ENCODE data around the gene G6PD.
"Not testable (repeated sequence)": the region's sequence is repeated elsewhere in the genome, so short reads cannot be mapped to it uniquely, and the experiment has no call there.

G6PD gene

DNA sequence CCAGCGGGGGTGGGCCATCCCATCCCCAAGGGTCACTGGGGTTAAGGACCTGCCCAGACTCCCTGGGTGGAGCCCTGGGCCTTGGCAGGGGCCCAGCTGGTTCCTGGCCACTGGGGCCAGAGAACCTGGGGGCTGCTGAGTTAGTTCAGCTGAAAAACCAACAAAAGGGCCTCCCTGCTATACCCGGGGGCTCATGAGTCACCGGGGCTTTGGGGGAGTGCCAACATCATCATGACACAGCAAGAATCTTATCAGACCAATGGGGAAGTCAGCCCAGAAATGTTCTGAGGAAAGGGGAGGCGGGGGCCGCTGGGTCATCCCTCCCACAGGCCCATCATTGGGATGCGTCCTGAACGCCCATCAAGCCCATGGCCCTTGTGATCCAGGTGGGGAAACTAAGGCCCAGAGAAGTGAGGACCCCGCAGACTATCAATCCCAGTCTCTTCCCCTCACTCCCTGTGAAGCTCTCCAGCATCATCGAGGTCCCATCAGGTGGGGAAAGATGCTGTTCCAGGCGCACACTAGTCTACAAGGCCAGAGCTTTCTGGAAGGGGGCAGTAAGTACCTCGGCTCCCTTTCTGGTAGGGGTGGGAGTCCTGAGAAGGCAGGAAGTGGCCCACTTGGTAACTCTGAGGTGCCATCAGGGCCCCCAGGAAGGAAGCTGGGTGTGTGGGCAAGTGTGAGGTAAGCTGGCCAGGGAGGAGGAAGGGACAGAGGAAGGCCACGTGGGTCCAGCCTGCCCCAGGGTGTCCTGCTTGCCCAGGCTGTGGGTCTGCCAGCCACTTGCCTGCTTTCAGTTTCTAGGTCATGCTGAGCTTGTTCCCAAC, 4.5 kb downstream of the G6PD start:
- H3K9me3 ChIP-seq (ENCODE audit: insufficient read depth, low read depth, low read length): no peaks in the 10 kb centered on the region
- no peak overlapping the region for H3K9ac ChIP-seq (ENCODE audit: low read depth, low read length)
- no peaks in the 10 kb centered on the region for H3K4me1 ChIP-seq (ENCODE audit: insufficient read depth, low read length)
- H3K27me3 ChIP-seq (ENCODE audit: insufficient read depth, low read length): no peaks in the 10 kb centered on the region
- H3K36me3 ChIP-seq (ENCODE audit: insufficient read depth, low read depth, low read length): peaks cover 24% of the 10 kb centered on the region; the same call in 1 of the 2 replicates
- no peak overlapping the region for H3K4me3 ChIP-seq (ENCODE audit: low read length)
- no peak overlapping the region for H3K27ac ChIP-seq (ENCODE audit: low read length)

DNA sequence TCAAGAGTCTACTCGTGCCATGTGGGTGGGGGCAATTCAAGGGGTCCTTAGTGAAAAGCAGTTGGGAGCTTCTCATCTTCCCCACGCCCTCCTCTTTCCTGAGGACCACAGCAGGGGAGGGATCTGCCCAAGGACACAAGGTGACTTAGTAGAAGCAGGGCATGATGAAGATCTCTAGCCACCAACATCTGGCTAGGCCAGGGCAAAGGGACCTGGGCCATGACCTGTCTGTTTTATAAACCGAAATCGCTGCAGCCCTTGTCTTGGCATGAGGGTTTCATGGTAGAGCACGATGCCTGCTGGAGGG, 5.1 kb downstream of the G6PD start:
- Histone ChIP-seq H3K4me1 (ENCODE audit: insufficient read depth, low read length) (no peaks in the 10 kb centered on the region), H3K9ac (ENCODE audit: low read depth, low read length) (no peak overlapping the region), H3K27ac (ENCODE audit: low read length) (no peak overlapping the region), H3K36me3 (ENCODE audit: insufficient read depth, low read depth, low read length) (peaks cover 24% of the 10 kb centered on the region; the same call in 1 of the 2 replicates), H3K9me3 (ENCODE audit: insufficient read depth, low read depth, low read length) (no peaks in the 10 kb centered on the region), H3K27me3 (ENCODE audit: insufficient read depth, low read length) (no peaks in the 10 kb centered on the region), H3K4me3 (ENCODE audit: low read length) (no peak overlapping the region)

DNA sequence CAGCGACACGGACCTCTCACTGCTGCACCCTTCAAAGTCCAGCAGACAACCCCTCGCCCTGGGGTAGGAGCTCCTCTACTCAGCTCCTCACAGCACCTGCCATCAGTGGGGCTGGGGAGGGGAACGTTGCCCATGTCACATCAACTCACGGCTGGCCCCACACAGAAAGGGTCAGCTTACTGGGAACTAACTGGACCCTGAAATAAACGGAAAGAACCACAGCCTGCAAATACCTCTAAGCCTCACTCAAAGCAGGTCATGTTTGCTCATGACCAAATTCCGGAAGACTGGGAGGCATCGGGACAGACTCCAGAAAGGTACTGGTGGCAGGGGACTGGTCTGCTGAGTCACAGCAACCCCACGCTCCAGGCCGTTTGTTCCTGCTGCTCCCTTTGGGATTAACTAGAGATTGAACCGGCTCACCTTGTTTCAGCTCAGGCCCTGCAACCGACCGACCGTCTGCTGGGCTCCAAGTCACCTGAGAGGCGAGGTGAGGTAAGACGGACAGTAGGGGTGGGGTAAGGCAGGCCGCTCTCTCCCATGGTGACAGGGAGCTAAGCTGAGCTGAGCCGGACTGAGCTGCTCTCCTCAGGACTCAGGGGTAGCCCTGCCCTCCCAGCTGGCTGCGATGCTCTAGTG, 5.6 kb downstream of the G6PD start:
- Histone ChIP-seq H3K4me1 (ENCODE audit: insufficient read depth, low read length) (no peaks in the 10 kb centered on the region), H3K27ac (ENCODE audit: low read length) (no peak overlapping the region), H3K36me3 (ENCODE audit: insufficient read depth, low read depth, low read length) (peaks cover 24% of the 10 kb centered on the region; the same call in 1 of the 2 replicates), H3K9me3 (ENCODE audit: insufficient read depth, low read depth, low read length) (no peaks in the 10 kb centered on the region), H3K4me3 (ENCODE audit: low read length) (no peak overlapping the region), H3K27me3 (ENCODE audit: insufficient read depth, low read length) (no peaks in the 10 kb centered on the region), H3K9ac (ENCODE audit: low read depth, low read length) (no peak overlapping the region)

DNA sequence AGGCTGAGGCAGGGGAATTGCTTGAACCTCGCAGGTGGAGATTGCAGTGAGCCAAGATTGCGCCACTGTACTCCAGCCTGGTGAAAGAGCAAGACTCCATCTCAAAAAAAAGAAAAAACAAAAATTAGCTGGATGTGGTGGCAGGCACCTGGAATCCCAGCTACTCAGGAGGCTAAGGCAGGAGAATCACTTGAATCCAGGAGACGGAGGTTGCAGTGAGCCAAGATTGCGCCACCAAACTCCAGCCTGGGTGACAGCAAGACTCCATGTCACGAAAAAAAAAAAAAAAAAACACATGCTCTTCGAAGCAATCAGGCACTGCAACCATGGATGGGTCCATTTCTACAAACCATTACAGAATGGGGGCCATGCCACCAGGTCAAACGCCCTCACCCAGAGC, 6.3 kb downstream of the G6PD start:
- H3K9ac ChIP-seq (ENCODE audit: low read depth, low read length); H3K27me3 ChIP-seq (ENCODE audit: insufficient read depth, low read length); H3K27ac ChIP-seq (ENCODE audit: low read length); H3K9me3 ChIP-seq (ENCODE audit: insufficient read depth, low read depth, low read length); H3K4me1 ChIP-seq (ENCODE audit: insufficient read depth, low read length); H3K4me3 ChIP-seq (ENCODE audit: low read length): not testable (repeated sequence)
- peaks cover 24% of the 10 kb centered on the region; the same call in 1 of the 2 replicates for H3K36me3 ChIP-seq (ENCODE audit: insufficient read depth, low read depth, low read length)

DNA sequence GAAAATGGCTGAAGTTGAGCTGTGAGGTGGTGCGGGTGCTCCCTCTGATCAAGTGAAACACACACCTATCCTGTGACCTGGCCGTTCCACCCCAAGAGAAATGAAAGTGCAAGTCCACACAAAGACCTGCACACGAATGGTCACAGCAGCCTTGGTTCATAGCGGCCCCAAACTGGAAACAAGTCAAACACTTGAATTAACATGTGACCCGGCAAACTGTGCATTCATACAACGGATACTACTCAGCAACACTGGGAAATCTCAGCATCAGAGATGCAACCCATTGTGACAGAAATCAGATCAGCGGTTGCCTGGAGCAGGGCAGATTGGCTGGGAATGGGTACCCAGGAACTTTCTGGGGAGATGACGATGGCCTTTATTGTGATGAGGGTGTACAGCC, 7.6 kb downstream of the G6PD start:
- no peak overlapping the region for H3K4me3 ChIP-seq (ENCODE audit: low read length)
- H3K9ac ChIP-seq (ENCODE audit: low read depth, low read length): no peak overlapping the region
- H3K9me3 ChIP-seq (ENCODE audit: insufficient read depth, low read depth, low read length): no peaks in the 10 kb centered on the region
- H3K4me1 ChIP-seq (ENCODE audit: insufficient read depth, low read length): no peaks in the 10 kb centered on the region
- no peaks in the 10 kb centered on the region for H3K27me3 ChIP-seq (ENCODE audit: insufficient read depth, low read length)
- no peak overlapping the region for H3K27ac ChIP-seq (ENCODE audit: low read length)
- peaks cover 20% of the 10 kb centered on the region for H3K36me3 ChIP-seq (ENCODE audit: insufficient read depth, low read depth, low read length)

DNA sequence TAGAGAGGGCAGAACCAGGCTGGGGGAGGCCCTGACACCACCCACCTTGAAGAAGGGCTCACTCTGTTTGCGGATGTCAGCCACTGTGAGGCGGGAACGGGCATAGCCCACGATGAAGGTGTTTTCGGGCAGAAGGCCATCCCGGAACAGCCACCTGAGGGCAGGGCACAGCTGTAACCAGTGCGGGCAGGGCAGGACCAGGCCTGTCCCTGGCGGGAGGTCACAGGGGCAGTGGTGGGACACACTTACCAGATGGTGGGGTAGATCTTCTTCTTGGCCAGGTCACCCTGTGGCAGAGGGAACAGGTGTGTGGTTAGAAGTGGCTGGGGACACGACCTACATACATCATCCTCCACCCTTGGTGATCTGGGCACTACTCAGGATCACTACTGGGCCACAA, 10.8 kb downstream of the G6PD start:
- H3K36me3 ChIP-seq (ENCODE audit: insufficient read depth, low read depth, low read length): peaks cover 26% of the 10 kb centered on the region
- H3K4me3 ChIP-seq (ENCODE audit: low read length): no peak overlapping the region
- H3K27ac ChIP-seq (ENCODE audit: low read length): no peak overlapping the region
- no peak overlapping the region for H3K9ac ChIP-seq (ENCODE audit: low read depth, low read length)
- H3K27me3 ChIP-seq (ENCODE audit: insufficient read depth, low read length): no peaks in the 10 kb centered on the region
- H3K9me3 ChIP-seq (ENCODE audit: insufficient read depth, low read depth, low read length): no peaks in the 10 kb centered on the region
- no peaks in the 10 kb centered on the region for H3K4me1 ChIP-seq (ENCODE audit: insufficient read depth, low read length)

DNA sequence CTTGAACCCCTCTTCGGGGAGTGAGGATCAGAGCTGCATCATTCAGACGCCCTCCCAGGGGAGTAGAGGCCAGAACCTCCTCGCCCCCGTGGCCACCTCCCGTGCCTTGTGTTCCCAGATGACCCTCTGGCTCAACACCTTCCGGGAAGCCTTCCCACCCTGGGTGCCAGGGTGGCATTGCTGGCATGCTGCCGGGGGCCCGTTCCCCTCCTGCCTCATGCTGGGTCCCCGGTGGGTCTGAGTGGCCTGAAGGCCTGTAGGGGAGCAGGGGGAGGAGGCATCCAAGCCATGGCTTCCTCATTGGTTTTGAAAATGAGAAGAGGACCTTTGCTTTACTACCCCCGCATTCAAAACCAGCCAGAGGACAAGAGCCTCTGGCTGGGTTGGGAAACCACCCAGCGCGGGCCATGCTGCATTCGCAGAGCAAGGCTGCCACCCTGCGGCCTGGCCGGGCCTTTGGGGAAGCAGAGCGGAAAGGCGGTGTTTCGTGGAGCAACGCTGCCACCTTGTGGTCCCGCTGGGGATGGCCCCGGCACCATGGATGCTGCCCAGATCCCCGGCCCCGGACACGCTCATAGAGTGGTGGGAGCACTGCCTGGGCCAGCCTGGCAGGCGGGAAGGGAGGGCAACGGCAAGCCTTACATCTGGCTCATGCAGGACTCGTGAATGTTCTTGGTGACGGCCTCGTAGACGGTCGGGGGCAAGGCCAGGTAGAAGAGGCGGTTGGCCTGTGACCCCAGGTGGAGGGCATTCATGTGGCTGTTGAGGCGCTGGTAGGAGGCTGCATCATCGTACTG, 11.9 kb downstream of the G6PD start:
- no peak overlapping the region for H3K4me3 ChIP-seq (ENCODE audit: low read length)
- no peaks in the 10 kb centered on the region for H3K9me3 ChIP-seq (ENCODE audit: insufficient read depth, low read depth, low read length)
- H3K36me3 ChIP-seq (ENCODE audit: insufficient read depth, low read depth, low read length): peaks cover 26% of the 10 kb centered on the region
- H3K4me1 ChIP-seq (ENCODE audit: insufficient read depth, low read length): no peaks in the 10 kb centered on the region
- no peak overlapping the region for H3K9ac ChIP-seq (ENCODE audit: low read depth, low read length)
- no peaks in the 10 kb centered on the region for H3K27me3 ChIP-seq (ENCODE audit: insufficient read depth, low read length)
- H3K27ac ChIP-seq (ENCODE audit: low read length): no peak overlapping the region

DNA sequence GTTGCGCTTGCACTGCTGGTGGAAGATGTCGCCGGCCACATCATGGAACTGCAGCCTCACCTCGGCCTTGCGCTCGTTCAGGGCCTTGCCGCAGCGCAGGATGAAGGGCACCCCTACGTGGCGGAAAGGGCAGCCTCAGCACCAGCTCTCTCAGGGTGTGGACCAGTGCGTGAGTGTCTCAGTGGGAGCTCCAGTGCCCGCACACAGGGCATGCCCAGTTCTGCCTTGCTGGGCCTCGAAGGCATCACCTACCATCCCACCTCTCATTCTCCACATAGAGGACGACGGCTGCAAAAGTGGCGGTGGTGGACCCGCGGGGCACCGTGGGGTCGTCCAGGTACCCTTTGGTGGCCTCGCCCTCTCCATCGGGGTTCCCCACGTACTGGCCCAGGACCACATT, 14.0 kb downstream of the G6PD start:
- no peak overlapping the region for H3K9ac ChIP-seq (ENCODE audit: low read depth, low read length)
- no peak overlapping the region for H3K27ac ChIP-seq (ENCODE audit: low read length)
- peaks cover 26% of the 10 kb centered on the region for H3K36me3 ChIP-seq (ENCODE audit: insufficient read depth, low read depth, low read length)
- H3K27me3 ChIP-seq (ENCODE audit: insufficient read depth, low read length): no peaks in the 10 kb centered on the region
- no peaks in the 10 kb centered on the region for H3K9me3 ChIP-seq (ENCODE audit: insufficient read depth, low read depth, low read length)
- H3K4me1 ChIP-seq (ENCODE audit: insufficient read depth, low read length): 0 out of 2 replicates have a peak, but pooled peaks cover under 1% of the 10 kb centered on the region
- no peak overlapping the region for H3K4me3 ChIP-seq (ENCODE audit: low read length)

DNA sequence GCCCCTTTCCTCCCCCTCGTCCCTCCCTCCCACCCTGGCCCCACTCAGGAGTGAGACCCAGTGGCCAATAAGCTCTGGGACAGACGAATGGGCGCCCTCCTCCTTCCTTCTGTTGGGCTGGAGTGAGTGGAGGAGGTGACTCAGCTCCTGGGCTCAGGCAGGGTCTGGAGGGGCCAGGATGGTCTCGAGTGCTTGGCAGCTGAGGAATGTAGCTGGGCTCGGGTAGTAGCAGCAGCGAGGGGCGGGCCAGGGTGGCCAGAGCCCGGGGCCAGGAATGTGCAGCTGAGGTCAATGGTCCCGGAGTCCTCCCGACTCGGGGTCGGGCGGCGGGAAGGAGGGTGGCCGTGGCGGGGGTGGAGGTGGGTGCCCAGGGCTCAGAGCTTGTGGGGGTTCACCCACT, 15.0 kb downstream of the G6PD start:
- H3K4me1 ChIP-seq (ENCODE audit: insufficient read depth, low read length): 0 out of 2 replicates have a peak, but pooled peaks cover 4% of the 10 kb centered on the region
- H3K4me3 ChIP-seq (ENCODE audit: low read length): no peak overlapping the region
- H3K27ac ChIP-seq (ENCODE audit: low read length): no peak overlapping the region
- no peaks in the 10 kb centered on the region for H3K27me3 ChIP-seq (ENCODE audit: insufficient read depth, low read length)
- H3K9me3 ChIP-seq (ENCODE audit: insufficient read depth, low read depth, low read length): no peaks in the 10 kb centered on the region
- H3K36me3 ChIP-seq (ENCODE audit: insufficient read depth, low read depth, low read length): peaks cover 26% of the 10 kb centered on the region
- no peak overlapping the region for H3K9ac ChIP-seq (ENCODE audit: low read depth, low read length)

DNA sequence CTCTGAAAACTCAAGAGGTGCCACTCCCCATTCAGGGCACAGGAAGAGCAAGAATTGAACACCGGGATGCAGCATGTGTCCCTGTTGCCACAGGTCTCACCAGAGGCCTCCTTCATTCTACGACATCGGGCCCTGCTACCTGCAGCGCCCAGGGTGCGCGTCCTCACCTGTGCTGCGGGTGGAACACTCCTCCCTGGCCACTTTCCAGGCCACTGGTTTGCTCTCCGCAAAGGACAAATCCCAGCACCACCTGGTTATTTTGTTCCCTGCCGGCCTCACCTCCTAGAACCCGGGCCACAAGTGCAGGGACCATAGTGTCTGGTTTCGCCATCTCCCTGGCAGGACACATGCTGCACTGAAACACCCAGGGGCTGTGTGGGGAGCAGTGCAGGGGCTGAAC, 16.4 kb downstream of the G6PD start:
- H3K36me3 ChIP-seq (ENCODE audit: insufficient read depth, low read depth, low read length): peaks cover 26% of the 10 kb centered on the region
- H3K9me3 ChIP-seq (ENCODE audit: insufficient read depth, low read depth, low read length): no peaks in the 10 kb centered on the region
- peaks cover 12% of the 10 kb centered on the region; the same call in 1 of the 2 replicates for H3K27me3 ChIP-seq (ENCODE audit: insufficient read depth, low read length)
- H3K9ac ChIP-seq (ENCODE audit: low read depth, low read length): no peak overlapping the region
- no peak overlapping the region for H3K4me3 ChIP-seq (ENCODE audit: low read length)
- H3K4me1 ChIP-seq (ENCODE audit: insufficient read depth, low read length): 0 out of 2 replicates have a peak, but pooled peaks cover 4% of the 10 kb centered on the region
- H3K27ac ChIP-seq (ENCODE audit: low read length): no peak overlapping the region

DNA sequence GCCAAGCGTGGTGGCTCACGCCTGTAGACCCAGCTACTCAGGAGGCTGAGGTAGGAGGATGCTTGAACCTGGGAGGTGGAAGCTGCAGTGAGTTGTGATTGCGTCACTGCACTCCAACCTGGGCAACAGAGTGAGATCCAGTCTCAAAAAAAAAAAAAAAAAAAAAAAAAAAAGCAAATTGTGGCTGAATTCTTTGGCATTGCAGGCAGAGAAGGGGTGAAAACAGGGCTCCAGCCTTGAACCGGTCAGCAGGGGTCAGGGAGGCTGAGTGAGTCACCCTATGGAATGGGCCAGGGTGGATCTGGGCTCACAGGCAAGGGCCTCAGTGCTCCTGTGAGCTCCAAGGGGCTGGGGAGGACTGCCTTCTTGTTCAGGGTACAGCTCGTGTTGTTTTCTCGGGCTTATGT, 17.4 kb downstream of the G6PD start:
- H3K9me3 ChIP-seq (ENCODE audit: insufficient read depth, low read depth, low read length): no peaks in the 10 kb centered on the region
- peaks cover 22% of the 10 kb centered on the region for H3K36me3 ChIP-seq (ENCODE audit: insufficient read depth, low read depth, low read length)
- H3K9ac ChIP-seq (ENCODE audit: low read depth, low read length): no peak overlapping the region
- no peak overlapping the region for H3K27ac ChIP-seq (ENCODE audit: low read length)
- no peak overlapping the region for H3K4me3 ChIP-seq (ENCODE audit: low read length)
- H3K4me1 ChIP-seq (ENCODE audit: insufficient read depth, low read length): 0 out of 2 replicates have a peak, but pooled peaks cover 4% of the 10 kb centered on the region
- H3K27me3 ChIP-seq (ENCODE audit: insufficient read depth, low read length): peaks cover 23% of the 10 kb centered on the region
